AG04450 (cell line): Measurements from ENCODE around the gene LRRTM4. TPM values are rescaled to one million over a fixed set of nuclear protein-coding genes. Genes with fewer than 3 reads are reported as not detected.

Experiments used
- CTCF ChIA-PET: fragments of 300-600, 350-600 bp; formaldehyde crosslinking; extraction: SDS; loops from one replicate; lab custom pipeline; 2022; ENCODE audit warnings: antibody characterized with exemption, inconsistent platforms; lab: Charles Lee
- POLR2A ChIA-PET: fragments of 350-600 bp; formaldehyde crosslinking; extraction: SDS; loops from one replicate; lab custom pipeline; 2021; ENCODE audit warnings: antibody characterized with exemption, inconsistent platforms; lab: Yijun Ruan, JAX
- DNase-seq: peaks from one replicate; pipeline ENCODE4 v3.0.0-alpha.2; 2011; ENCODE audit warnings: low read depth, low spot score
- H3K27ac ChIP-seq: one replicate; pipeline ENCODE4 v1.5.1; 2012; ENCODE audit warnings: low read depth, low read length, control low read depth
- H3K27me3 ChIP-seq: one replicate; pipeline ENCODE4 v1.6.0; 2012; ENCODE audit warnings: low read length; ENCODE audit not compliant: control insufficient read depth, insufficient read depth
- H3K4me3 ChIP-seq: 2 replicates; pipeline ENCODE4 v1.5.1; 2011; ENCODE audit warnings: mild to moderate bottlenecking, low read depth, low read length, control low read depth
- H3K9me3 ChIP-seq: 2 replicates; pipeline ENCODE4 v1.5.1; 2012; ENCODE audit warnings: low read length; ENCODE audit not compliant: control insufficient read depth, insufficient read depth
- polyA plus RNA-seq: library from polyadenylated mRNA; depleted of rRNA; stranded (reverse); fragments of >200 nt; gene quantifications from 2 replicates; pipeline ENCODE4 v1.2.3, GENCODE V29; 2011
- TF ChIP-seq, protein P1 (sequence below): IDR thresholded peaks from 2 replicates; pipeline ENCODE4 v1.5.1; 2011; ENCODE audit warnings: low read depth, low read length, control low read depth, inconsistent platforms

The LRRTM4 gene
- polyA plus RNA-seq, 1 experiment: not detected

DNA sequence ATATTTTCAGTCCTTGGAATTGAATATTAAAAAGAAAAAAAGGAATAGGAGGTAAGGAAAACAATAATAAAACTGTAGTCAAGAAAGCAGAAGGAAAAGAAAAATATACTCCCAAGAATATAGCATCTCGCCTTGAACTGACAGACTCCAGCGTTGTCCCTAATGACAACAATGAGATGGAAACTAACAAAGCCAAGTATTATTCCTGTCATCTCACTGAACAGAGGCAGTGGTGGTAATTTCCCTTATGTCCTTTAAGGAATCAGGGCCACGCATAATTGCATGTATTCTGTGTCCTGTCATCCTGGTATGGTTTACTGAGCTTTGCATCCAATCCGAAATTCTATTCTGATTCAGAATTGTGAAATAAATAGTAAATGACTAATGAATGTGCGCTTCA, 158.9 kb downstream of the LRRTM4 start:
- Histone ChIP-seq H3K27ac (no peak overlapping the region), H3K27me3 (no peaks in the 10 kb centered on the region), H3K4me3 (no peak overlapping the region), H3K9me3 (no peaks in the 10 kb centered on the region; the same call in 1 of the 2 replicates)
- ChIA-PET POLR2A (no interaction called here), CTCF (no interaction called here)
- TF ChIP-seq, protein P1, sequence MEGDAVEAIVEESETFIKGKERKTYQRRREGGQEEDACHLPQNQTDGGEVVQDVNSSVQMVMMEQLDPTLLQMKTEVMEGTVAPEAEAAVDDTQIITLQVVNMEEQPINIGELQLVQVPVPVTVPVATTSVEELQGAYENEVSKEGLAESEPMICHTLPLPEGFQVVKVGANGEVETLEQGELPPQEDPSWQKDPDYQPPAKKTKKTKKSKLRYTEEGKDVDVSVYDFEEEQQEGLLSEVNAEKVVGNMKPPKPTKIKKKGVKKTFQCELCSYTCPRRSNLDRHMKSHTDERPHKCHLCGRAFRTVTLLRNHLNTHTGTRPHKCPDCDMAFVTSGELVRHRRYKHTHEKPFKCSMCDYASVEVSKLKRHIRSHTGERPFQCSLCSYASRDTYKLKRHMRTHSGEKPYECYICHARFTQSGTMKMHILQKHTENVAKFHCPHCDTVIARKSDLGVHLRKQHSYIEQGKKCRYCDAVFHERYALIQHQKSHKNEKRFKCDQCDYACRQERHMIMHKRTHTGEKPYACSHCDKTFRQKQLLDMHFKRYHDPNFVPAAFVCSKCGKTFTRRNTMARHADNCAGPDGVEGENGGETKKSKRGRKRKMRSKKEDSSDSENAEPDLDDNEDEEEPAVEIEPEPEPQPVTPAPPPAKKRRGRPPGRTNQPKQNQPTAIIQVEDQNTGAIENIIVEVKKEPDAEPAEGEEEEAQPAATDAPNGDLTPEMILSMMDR: no peak
- no peak for DNase-seq

DNA sequence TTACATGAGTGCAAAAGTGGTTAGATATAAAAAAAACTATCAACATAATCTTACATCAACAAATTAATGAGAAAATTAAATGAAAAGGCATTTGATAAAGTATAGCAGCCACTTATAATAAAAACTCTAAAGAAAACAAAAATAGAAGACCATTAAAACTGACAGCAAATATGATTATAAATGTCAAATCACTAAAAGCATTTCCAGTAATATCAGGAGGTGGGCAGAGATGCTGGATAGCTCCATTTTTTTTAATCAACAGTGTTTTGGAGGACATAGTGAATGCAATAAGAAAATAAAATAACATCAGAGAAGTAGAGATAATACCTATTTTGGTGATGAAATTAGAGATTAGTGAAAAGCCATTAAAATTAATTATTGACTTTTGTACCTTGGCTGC, 173.4 kb downstream of the LRRTM4 start:
- DNase-seq: no peak
- Histone ChIP-seq H3K27me3 (no peaks in the 10 kb centered on the region), H3K4me3 (no peak overlapping the region), H3K9me3 (no peaks in the 10 kb centered on the region), H3K27ac (no peak overlapping the region)
- TF ChIP-seq, protein P1: no peak
- CTCF ChIA-PET: interaction anchor here (1.0 kb wide), 1 partner anchor 396 kb away, joined by 4 read pairs; no protein-coding TSS in a partner anchor
- POLR2A ChIA-PET: no interaction called here

DNA sequence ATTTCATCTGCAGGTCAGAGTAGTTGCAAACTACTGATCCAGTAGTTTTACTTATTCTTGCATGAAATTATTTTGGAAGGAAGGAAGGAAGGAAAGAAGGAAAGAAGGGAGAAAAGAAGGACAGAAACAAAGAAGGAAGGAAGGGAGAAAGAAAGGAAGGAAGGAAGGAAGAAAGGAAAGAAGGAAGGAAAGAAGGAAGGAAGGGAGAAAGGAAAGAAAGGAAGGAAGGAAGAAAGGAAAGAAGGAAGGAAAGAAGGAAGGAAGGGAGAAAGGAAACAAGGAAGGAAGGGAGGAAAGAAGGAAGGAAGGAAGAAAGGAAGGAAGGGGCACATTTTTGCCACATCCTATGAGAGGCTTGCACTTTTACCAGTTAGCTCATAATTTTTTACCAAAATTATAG, 186.2 kb downstream of the LRRTM4 start:
- ChIA-PET CTCF (no interaction called here), POLR2A (no interaction called here)
- DNase-seq: no peak
- no peak overlapping the region for H3K27ac ChIP-seq
- TF ChIP-seq, protein P1: no peak
- H3K27me3 ChIP-seq: no peaks in the 10 kb centered on the region
- no peak overlapping the region for H3K4me3 ChIP-seq
- H3K9me3 ChIP-seq: no peaks in the 10 kb centered on the region

DNA sequence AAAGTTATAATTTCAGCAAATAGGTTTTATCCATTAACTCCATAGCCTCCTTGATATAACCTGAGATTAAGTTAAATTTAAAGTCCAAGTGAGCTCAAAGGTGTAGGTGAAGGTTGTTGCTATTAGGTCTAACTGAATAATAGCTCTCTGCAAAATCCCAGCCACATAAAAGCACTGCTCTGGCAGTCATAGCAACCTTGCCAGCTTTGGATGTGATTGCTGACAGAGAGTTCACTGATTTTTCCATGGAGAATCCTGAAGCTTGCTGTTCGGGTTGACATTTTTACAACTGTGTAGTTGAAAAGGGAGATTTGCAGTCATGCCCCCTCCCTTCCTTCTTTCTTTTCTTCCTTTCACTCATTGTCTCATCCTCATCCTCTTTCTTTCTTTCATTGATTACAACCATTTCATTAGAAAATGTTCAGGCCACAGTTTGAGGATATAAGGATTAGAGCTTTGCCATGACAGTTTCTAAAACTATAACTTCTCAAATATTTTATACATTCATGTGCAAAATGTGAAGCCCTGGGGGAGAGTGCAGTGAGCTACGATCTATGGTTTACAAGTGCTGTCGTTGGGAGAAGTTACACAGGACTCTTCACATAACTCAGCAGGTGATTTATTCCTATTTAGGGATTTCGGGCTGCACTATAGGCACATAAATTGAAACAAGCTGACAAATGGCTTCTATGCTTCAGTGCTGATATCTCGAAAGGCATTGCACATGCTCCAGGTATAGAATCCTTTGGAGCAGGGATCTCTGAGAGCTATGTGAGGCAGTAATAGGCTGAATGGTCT, 193.8 kb downstream of the LRRTM4 start:
- ChIA-PET POLR2A (no interaction called here), CTCF (no interaction called here)
- H3K27me3 ChIP-seq: no peaks in the 10 kb centered on the region
- H3K27ac ChIP-seq: no peak overlapping the region
- H3K4me3 ChIP-seq: no peak overlapping the region
- no peak for DNase-seq
- TF ChIP-seq, protein P1: no peak
- no peaks in the 10 kb centered on the region for H3K9me3 ChIP-seq

DNA sequence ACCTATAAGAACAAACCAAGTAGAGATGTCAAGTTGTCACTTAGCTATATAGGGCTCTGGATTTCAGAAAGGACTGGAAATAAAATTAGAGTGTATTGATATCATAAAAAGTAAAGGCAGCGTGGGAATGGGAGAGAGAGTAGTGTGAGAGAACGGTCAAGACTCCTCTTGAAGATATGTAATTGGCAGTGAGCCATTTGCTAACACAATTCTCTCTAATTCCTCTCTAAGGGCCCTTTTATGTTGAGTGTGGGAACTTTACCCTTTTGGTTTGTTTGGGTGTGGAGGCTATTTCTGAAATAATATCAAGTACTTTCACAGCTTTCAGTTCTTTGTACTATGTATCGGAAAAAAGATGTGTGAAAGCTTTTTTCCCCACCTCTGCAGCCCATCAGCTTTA, 196.8 kb downstream of the LRRTM4 start:
- DNase-seq: no peak
- TF ChIP-seq, protein P1: no peak
- H3K4me3 ChIP-seq: no peak overlapping the region
- no peaks in the 10 kb centered on the region for H3K9me3 ChIP-seq
- no peak overlapping the region for H3K27ac ChIP-seq
- H3K27me3 ChIP-seq: no peaks in the 10 kb centered on the region
- POLR2A ChIA-PET: no interaction called here
- CTCF ChIA-PET: no interaction called here
